ENCODE data around the gene CD22.

The CD22 gene

GRCh38 chr19:35293808-35294207 lies 35.2 kb upstream of the CD22 start:
- H3K4me3 ChIP-seq (ENCODE audit: insufficient read depth in 1 of 2, low read depth in 1 of 2, low read length in 2 of 2), result no peak overlapping the region
- H3K4me1 ChIP-seq (ENCODE audit: control insufficient read depth, insufficient read depth, low read depth, low read length), result no peaks in the 10 kb centered on the region
- no peak for DNase-seq
- H3K4me2 ChIP-seq (ENCODE audit: low read length, poor library complexity, severe bottlenecking), result no peak overlapping the region
- H3K23ac ChIP-seq (ENCODE audit: low read length in 2 of 2), result no peak overlapping the region
- no peak overlapping the region for H3K27ac ChIP-seq (ENCODE audit: low read length, poor library complexity, severe bottlenecking)
- H3K9me3 ChIP-seq (ENCODE audit: control insufficient read depth, low read length), result no peaks in the 10 kb centered on the region
- H4K8ac ChIP-seq (ENCODE audit: low read length), result no peak overlapping the region
- H3K27me3 ChIP-seq (ENCODE audit: control insufficient read depth in 1 of 2, insufficient read depth in 1 of 2, low read length in 2 of 2), result peaks cover 13 to 82% of the 10 kb centered on the region in 2 experiments
- H3K14ac ChIP-seq (ENCODE audit: low read length in 2 of 2), result no peak overlapping the region
- H2BK15ac ChIP-seq (ENCODE audit: low read depth, poor library complexity, severe bottlenecking), result no peak overlapping the region
- H2AFZ ChIP-seq (ENCODE audit: low read depth, low read length), result no peak overlapping the region
- no peak overlapping the region for H3K4ac ChIP-seq (ENCODE audit: low read depth in 1 of 2, low read length in 2 of 2)
- H3K9ac ChIP-seq (ENCODE audit: low read length), result no peak overlapping the region
- no peak overlapping the region for H3K18ac ChIP-seq (ENCODE audit: low read depth in 1 of 2, low read length in 2 of 2)
- no peak overlapping the region for H2BK5ac ChIP-seq (ENCODE audit: low read depth, low read length, poor library complexity, severe bottlenecking)
- H3K36me3 ChIP-seq (ENCODE audit: control insufficient read depth in 1 of 2, insufficient read depth in 2 of 2, low read depth in 1 of 2, low read length in 2 of 2), result no peaks in the 10 kb centered on the region
- H2BK120ac ChIP-seq (ENCODE audit: low read depth, low read length), result no peak overlapping the region
- H2AK5ac ChIP-seq (ENCODE audit: low read length, severe bottlenecking), result no peak overlapping the region
- H2BK12ac ChIP-seq (ENCODE audit: low read length in 2 of 2), result no peak overlapping the region
- no peak overlapping the region for H4K91ac ChIP-seq (ENCODE audit: low read length)
- no peaks in the 10 kb centered on the region for H3K79me1 ChIP-seq (replicated peaks; ENCODE audit: low read length, poor library complexity, severe bottlenecking)
- WGBS, result 77% methylated on average over 5 of the region's 17 CpGs

- Histone ChIP-seq H4K8ac (ENCODE audit: low read length) (no peak overlapping the region), H2AK5ac (ENCODE audit: low read length, severe bottlenecking) (no peak overlapping the region), H3K4ac (ENCODE audit: low read depth in 1 of 2, low read length in 2 of 2) (no peak overlapping the region), H3K23ac (ENCODE audit: low read length in 2 of 2) (no peak overlapping the region), H2AFZ (ENCODE audit: low read depth, low read length) (no peak overlapping the region), H3K9me3 (ENCODE audit: control insufficient read depth, low read length) (no peaks in the 10 kb centered on the region), H3K4me2 (ENCODE audit: low read length, poor library complexity, severe bottlenecking) (no peak overlapping the region), H2BK15ac (ENCODE audit: low read depth, poor library complexity, severe bottlenecking) (no peak overlapping the region), H3K4me1 (ENCODE audit: control insufficient read depth, insufficient read depth, low read depth, low read length) (no peaks in the 10 kb centered on the region), H3K14ac (ENCODE audit: low read length in 2 of 2) (no peak overlapping the region), H3K18ac (ENCODE audit: low read depth in 1 of 2, low read length in 2 of 2) (no peak overlapping the region), H4K91ac (ENCODE audit: low read length) (no peak overlapping the region), H2BK120ac (ENCODE audit: low read depth, low read length) (no peak overlapping the region), H3K9ac (ENCODE audit: low read length) (no peak overlapping the region), H3K27ac (ENCODE audit: low read length, poor library complexity, severe bottlenecking) (no peak overlapping the region), H3K36me3 (ENCODE audit: control insufficient read depth in 1 of 2, insufficient read depth in 2 of 2, low read depth in 1 of 2, low read length in 2 of 2) (no peaks in the 10 kb centered on the region), H2BK5ac (ENCODE audit: low read depth, low read length, poor library complexity, severe bottlenecking) (no peak overlapping the region), H3K79me1 (replicated peaks; ENCODE audit: low read length, poor library complexity, severe bottlenecking) (no peaks in the 10 kb centered on the region), H3K27me3 (ENCODE audit: control insufficient read depth in 1 of 2, insufficient read depth in 1 of 2, low read length in 2 of 2) (peaks cover 9 to 81% of the 10 kb centered on the region in 2 experiments), H3K4me3 (ENCODE audit: insufficient read depth in 1 of 2, low read depth in 1 of 2, low read length in 2 of 2) (no peak overlapping the region), H2BK12ac (ENCODE audit: low read length in 2 of 2) (no peak overlapping the region)
- no peak for DNase-seq
- 65% methylated on average over 1 of the region's 3 CpGs for WGBS
Measured at GRCh38 chr19:35294328-35294727, 34.7 kb upstream of the CD22 start.

- Histone ChIP-seq H4K8ac (ENCODE audit: low read length) (no peak overlapping the region), H4K91ac (ENCODE audit: low read length) (no peak overlapping the region), H2BK120ac (ENCODE audit: low read depth, low read length) (no peak overlapping the region), H3K18ac (ENCODE audit: low read depth in 1 of 2, low read length in 2 of 2) (no peak overlapping the region), H3K4ac (ENCODE audit: low read depth in 1 of 2, low read length in 2 of 2) (no peak overlapping the region), H3K27me3 (ENCODE audit: control insufficient read depth in 1 of 2, insufficient read depth in 1 of 2, low read length in 2 of 2) (peaks cover 9 to 81% of the 10 kb centered on the region in 2 experiments), H3K36me3 (ENCODE audit: control insufficient read depth in 1 of 2, insufficient read depth in 2 of 2, low read depth in 1 of 2, low read length in 2 of 2) (no peaks in the 10 kb centered on the region), H2AFZ (ENCODE audit: low read depth, low read length) (no peak overlapping the region), H2BK15ac (ENCODE audit: low read depth, poor library complexity, severe bottlenecking) (no peak overlapping the region), H3K14ac (ENCODE audit: low read length in 2 of 2) (no peak overlapping the region), H3K9ac (ENCODE audit: low read length) (no peak overlapping the region), H3K27ac (ENCODE audit: low read length, poor library complexity, severe bottlenecking) (no peak overlapping the region), H3K4me1 (ENCODE audit: control insufficient read depth, insufficient read depth, low read depth, low read length) (no peaks in the 10 kb centered on the region), H3K4me3 (ENCODE audit: insufficient read depth in 1 of 2, low read depth in 1 of 2, low read length in 2 of 2) (no peak overlapping the region), H3K23ac (ENCODE audit: low read length in 2 of 2) (no peak overlapping the region), H2AK5ac (ENCODE audit: low read length, severe bottlenecking) (no peak overlapping the region), H3K9me3 (ENCODE audit: control insufficient read depth, low read length) (no peaks in the 10 kb centered on the region), H3K4me2 (ENCODE audit: low read length, poor library complexity, severe bottlenecking) (no peak overlapping the region), H2BK5ac (ENCODE audit: low read depth, low read length, poor library complexity, severe bottlenecking) (no peak overlapping the region), H2BK12ac (ENCODE audit: low read length in 2 of 2) (no peak overlapping the region), H3K79me1 (replicated peaks; ENCODE audit: low read length, poor library complexity, severe bottlenecking) (no peaks in the 10 kb centered on the region)
- no peak for DNase-seq
- 88% methylated on average over 23 of the region's 25 CpGs for WGBS
Measured at GRCh38 chr19:35294859-35295791, 33.9 kb upstream of the CD22 start.

- Histone ChIP-seq H3K4me3 (ENCODE audit: insufficient read depth in 1 of 2, low read depth in 1 of 2, low read length in 2 of 2) (no peak overlapping the region), H3K18ac (ENCODE audit: low read depth in 1 of 2, low read length in 2 of 2) (no peak overlapping the region), H3K9ac (ENCODE audit: low read length) (no peak overlapping the region), H3K4me1 (ENCODE audit: control insufficient read depth, insufficient read depth, low read depth, low read length) (no peaks in the 10 kb centered on the region), H3K4me2 (ENCODE audit: low read length, poor library complexity, severe bottlenecking) (no peak overlapping the region), H2BK5ac (ENCODE audit: low read depth, low read length, poor library complexity, severe bottlenecking) (no peak overlapping the region), H4K91ac (ENCODE audit: low read length) (no peak overlapping the region), H2BK12ac (ENCODE audit: low read length in 2 of 2) (no peak overlapping the region), H3K27ac (ENCODE audit: low read length, poor library complexity, severe bottlenecking) (no peak overlapping the region), H3K27me3 (ENCODE audit: control insufficient read depth in 1 of 2, insufficient read depth in 1 of 2, low read length in 2 of 2) (peaks cover 5 to 84% of the 10 kb centered on the region in 2 experiments), H3K23ac (ENCODE audit: low read length in 2 of 2) (no peak overlapping the region), H2AK5ac (ENCODE audit: low read length, severe bottlenecking) (no peak overlapping the region), H3K4ac (ENCODE audit: low read depth in 1 of 2, low read length in 2 of 2) (no peak overlapping the region), H2AFZ (ENCODE audit: low read depth, low read length) (no peak overlapping the region), H3K79me1 (replicated peaks; ENCODE audit: low read length, poor library complexity, severe bottlenecking) (no peaks in the 10 kb centered on the region), H2BK120ac (ENCODE audit: low read depth, low read length) (no peak overlapping the region), H2BK15ac (ENCODE audit: low read depth, poor library complexity, severe bottlenecking) (no peak overlapping the region), H3K14ac (ENCODE audit: low read length in 2 of 2) (no peak overlapping the region), H4K8ac (ENCODE audit: low read length) (no peak overlapping the region), H3K36me3 (ENCODE audit: control insufficient read depth in 1 of 2, insufficient read depth in 2 of 2, low read depth in 1 of 2, low read length in 2 of 2) (no peaks in the 10 kb centered on the region), H3K9me3 (ENCODE audit: control insufficient read depth, low read length) (no peaks in the 10 kb centered on the region)
- WGBS, result 56% methylated on average over 24 of the region's 24 CpGs
- DNase-seq, result no peak
Measured at GRCh38 chr19:35295792-35296462, 33.1 kb upstream of the CD22 start.
